GM19455 (cell line): ENCODE measurements around the gene VAPA.

ENCODE experiments used
- ATAC-seq: cut with Tn5 transposase; IDR thresholded peaks from one replicate; pipeline ENCODE4 v1.9.1; 2021; ENCODE audit not compliant: unreplicated experiment

VAPA gene

DNA sequence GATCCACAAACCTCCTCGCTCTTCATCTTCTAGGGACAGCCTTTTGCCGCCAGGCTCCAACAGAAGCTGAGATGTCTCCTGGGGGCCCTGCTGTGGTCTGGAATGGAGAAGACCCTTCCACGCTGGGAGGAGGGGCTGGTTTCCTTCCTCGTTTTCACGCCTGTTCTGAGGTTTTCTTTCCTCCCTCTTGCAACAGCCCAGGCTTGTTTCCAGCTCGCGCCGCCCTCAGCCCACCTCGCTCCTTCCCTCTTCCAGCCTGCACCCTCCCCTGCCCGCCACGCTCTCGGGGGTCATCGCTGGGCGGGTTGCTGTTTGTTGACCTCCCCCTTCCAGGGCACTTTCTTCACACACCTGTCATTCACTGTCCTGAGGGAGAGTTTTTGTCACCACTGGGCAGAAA is 55.4 kb downstream of the VAPA start:
- no peak for ATAC-seq

DNA sequence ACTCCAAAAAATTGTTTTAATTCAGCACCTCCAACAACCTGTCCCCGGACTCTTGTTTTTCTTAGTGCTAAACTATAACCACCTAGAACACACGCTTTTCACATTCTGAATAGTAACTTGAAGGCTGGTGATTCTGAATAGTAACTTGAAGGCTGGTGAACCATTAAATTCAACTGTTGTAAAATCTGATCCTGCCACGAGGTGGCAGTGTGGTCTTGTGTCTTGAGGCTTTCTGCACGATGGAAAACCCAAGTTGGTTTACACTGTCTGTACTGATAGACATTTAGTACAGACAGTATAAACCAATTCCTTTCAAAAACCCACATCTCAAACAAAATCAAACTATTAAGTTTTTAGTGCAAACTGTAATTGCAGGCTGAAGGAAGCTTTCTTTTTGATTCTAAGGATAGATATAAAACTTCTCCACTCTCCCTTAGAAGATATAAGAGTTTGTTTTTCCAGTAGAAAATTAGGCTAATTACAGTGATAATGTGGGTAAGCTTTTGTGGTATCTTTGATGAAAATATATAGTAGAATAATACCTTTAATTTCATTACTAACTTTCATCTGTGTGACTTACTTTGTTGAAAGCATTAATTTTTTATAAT is 57.6 kb downstream of the VAPA start:
- peak; percentile 61 for ATAC-seq

GRCh38 chr18:9973470-9973869 is 59.7 kb downstream of the VAPA start:
- ATAC-seq, result no peak

DNA sequence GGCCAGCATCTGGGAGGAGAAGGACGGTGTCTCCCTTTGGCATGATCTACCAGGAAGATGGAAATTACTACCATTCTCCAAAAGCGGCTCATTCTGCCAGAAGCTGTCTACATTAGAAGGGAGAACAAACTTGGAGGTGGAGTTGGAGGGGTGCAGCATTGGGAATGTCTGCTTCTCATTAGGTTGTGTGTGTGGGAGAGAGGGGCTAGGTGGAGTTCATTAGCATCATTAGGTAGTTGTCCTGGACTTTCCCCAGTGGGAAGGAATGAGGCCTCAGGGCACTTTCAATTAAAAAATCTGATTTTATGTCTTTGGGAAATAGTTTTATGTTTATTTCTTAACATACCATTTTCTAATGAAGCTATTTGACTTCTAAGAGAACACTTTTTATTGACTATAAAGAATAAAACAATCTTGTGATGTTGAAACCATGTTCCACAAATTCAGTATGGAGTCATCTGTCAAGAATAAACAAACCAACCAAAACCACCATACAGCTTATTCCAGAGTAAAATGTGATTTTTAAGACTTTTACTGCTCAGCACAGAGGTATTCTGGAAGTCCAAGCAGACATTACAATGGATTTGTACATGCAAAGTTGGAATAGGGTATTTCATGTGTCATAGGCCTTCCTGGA is 60.6 kb downstream of the VAPA start:
- ATAC-seq, result no peak

DNA sequence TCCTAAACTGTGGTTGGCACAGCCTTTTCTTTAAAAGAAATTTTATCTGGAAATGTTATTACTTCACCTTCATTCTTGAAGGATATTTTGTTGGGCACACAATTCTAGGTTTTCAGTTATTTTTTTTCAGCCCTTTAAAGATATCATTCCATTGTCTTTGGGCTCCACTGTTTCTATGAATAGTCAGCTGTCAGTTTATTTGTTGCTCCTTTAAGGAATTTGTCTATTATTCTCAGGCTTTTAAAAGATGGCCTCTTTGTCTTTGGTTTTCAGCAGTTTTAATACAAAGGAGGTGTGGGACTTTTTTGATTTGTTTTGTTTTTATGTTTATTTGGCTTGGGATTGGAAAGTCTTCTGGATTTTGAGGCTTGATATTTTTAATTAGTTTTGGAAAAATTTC is 61.8 kb downstream of the VAPA start:
- ATAC-seq, result no peak

DNA sequence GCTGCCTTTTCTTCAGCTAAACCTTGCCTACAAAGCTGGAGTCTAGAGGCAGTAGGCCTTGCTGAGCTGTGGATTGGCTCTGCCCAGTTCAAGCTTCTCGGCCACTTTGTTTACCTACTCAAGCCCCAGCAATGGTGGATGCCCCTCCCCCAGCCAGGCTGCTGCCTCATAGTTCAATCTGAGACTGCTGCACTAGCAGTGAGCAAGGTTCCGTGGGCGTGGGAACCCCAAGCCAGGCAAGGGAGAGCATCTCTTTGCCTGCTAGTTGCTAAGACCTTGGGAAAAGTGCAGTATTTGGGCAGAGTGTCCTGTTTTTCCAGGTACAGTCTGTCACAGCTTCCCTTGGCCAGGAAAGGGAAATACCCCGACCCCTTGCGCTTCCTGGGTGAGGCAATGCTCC is 68.9 kb downstream of the VAPA start:
- no peak for ATAC-seq

DNA sequence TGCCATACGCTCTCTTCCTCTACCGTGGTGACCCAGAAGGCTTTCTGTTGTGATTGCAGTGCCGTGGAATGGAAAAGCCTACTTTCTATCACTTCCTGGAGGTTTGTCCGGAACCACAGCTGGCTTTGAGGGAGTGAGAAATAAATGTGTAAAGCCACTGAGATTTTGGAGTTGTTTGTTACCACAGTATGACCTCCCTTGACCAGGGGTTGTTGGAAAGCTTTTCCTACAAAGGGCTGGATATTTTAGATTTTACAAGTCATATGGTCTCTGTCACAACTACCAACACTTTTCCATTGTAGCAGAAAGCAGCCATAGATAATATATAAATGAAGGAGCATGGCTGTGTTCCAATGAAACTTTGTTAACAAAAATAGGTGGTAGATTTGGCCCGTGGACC is 70.3 kb downstream of the VAPA start:
- ATAC-seq, result no peak

- no peak for ATAC-seq
Measured at GRCh38 chr18:9985641-9986040, 71.8 kb downstream of the VAPA start.

DNA sequence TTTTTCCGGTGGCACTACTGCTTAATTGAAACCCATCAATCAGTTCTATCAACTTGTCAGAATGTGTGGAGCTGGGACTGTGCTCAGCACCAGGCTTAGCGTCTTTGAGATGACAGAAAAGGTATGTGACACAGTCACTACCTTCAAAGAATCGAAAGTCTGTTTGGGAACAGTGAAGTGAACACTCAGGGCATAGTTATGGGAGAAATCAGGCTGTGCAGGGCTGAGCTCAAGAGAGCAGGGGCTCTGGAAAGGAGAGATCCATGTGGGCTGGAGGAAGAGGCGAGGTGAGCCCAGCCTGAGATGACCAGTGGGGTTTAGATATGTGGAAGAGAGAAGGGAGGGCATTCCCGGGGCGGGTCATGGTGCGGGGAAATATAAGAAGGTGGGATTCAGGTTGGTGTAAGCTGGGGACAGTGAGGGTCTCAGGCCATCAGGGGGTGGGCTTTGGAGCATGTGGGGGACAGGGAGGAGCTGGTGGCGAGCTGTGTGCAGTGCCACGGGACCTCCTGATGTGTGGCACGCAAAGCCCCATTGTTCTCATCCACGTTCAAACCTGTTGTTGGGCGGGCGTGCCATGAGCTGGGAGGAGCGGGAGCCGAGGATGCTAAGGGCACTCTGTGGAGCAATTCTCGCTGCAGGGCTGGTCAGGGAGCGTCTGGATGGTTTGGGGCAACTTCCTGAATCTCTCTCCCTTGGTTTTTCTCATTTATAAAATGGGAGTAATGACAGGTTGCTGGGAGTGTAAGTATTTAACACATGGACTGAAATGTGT is 72.5 kb downstream of the VAPA start:
- no peak for ATAC-seq

DNA sequence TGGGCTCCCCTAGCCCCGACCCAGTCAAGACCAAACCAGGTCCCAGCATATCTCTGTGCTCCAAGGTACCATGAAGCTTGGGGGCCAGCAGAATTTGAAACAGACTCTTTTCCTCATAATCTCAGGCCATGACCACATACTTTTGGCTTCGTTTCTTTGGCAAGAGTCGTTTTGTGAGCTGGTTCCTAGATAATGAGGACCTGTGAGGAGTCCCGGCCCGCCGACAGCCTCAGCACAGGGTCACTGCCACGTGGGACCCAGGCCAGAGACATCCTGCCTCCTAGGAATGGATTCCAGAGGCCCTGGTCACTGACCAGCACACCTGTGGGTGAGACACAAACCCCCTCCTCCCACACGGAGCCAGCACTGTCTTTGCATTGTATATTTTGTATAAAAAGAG is 73.5 kb downstream of the VAPA start:
- ATAC-seq, result no peak

GRCh38 chr18:9987931-9988330 is 74.1 kb downstream of the VAPA start:
- ATAC-seq, result no peak

DNA sequence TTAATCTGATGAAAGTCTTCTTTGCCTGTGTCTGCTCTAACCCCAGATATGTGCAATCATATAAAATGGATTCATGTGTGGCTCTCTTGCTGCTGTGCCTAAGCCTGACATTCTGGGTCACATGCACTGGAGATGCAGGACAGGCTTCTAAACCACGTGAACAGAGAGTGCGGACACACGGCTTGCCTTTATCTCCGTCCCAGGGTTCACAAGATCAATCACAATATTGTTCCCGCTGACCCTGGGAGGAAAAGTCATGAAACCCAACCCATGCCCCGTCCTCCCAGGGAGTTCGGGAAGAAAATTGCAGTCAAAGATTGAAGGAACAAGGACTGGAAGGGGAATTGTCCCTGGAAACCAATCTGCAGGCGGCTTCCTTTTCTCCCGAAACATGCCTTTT is 74.8 kb downstream of the VAPA start:
- ATAC-seq, result no peak

DNA sequence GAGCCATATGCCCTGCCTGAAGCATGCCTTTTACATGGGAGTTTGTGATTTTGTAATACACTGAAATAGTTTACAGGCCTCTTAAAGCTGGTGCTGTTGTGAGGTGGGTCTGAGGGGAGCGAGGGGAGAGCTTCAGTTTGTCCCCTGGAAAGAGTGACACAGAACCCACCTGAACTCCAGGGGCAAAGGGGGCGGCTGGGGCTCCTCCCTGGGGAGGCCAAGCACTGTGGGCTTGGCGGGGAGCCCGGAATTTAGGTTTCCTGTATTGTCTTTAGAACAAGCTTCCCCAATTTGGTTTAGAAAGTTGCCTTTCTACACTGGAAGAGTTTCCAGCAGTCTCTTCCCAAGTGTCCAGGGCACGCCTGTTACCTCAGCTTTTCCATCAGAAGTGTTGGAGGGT is 75.7 kb downstream of the VAPA start:
- no peak for ATAC-seq

DNA sequence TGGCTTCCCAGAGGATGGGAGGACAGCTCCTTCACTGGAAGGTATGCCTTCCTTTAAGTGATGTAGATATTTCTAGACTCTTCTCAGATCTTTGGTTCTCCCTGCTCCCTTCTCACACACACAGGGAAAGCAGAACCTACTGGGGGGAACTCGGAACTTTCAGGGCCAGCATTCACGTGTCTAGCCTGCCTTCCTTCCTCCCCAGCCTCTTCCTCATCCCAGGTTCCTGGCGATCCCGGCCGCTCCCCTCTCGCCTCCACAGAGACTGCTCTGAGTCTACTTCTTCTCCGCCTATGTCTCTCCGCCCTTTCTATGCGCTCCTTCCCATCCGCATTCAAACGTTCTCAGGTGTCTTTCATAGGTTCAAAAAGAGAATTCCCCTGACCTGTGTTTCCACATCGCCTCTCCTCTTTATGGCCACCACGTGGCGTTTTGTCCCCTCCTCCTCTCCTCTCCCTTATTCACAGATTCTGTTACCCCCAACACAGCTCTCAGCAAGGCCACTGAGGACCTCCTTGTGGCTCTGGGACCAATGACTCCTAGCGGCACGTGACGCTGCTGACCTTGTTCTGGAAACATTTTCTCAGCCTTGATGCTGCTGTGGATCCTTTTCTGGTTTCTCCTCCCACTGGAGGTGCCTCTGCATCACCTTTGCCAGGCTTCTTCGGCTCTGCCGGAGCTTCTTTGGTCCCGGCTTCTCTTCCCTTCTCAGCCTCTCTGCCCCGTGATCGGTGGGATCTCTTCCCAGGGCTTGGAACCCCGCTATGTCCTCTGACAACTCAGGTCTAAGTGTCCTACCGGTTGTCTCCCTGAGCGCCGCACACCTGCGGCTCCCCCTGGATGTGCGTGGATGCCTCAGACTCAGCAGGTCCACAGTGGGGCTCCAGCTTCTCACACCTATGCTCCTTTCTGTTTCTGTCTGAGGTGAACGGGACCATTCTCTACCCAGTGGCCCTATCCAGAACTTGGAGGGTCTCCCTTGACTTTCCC is 77.5 kb downstream of the VAPA start:
- ATAC-seq, result no peak

DNA sequence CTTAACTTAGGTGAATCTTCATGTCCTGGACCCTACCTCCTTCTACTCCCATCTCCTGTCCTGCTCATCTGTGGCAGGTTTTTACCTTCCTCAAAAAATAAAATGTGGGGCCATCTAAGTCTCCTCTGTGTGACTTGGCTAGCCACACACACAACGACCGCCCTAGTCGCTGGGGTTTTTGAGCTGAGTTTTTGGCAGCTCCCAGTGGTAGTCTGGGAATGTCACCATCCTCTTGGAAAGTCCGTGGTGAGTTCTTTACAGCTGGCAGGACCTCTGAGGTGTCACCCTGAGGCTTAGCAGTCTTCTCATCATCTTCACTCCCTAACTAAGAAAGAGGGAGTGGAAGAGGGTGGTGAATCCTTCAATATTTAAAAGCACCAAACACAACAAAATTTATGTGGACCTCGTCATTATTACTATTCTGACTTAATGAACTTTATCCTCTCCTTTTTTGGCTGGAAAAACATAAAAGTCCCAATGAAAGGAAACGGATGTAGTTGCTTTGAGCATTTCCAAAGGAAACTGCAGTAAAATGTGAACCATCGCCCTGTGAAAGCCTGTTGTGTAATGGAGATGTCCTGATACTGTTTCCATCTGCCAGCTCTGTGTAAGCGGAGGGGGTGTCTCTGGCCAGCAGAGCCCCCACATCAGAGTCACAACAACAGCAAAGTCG is 78.6 kb downstream of the VAPA start:
- ATAC-seq, result no peak

DNA sequence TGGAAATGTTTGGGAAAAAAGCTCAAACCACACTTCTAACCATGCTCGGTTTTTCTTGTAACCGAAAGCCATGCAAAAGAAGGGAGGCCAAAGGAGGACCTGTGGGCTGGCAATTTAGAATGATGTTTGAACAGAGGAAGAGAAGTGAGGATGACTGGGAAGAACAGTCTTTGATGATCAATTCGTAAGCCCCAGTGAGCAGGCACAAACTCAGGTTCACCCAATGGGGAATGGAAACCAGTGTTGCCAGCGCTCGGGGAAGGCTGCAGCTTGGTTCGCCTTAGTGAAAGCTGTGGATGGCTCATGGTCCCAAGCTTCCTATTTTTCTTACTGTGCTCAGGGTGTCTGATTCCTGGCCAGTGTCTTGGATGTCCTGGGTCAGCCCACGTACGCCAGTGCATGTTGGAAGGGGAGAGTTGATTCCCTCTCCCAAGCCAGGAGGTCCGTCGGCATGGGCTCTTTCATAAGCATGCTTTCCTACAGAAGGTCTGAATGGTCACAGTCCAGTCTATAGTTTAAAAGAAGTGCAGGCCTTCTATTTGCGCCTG is 79.2 kb downstream of the VAPA start:
- ATAC-seq, result no peak

DNA sequence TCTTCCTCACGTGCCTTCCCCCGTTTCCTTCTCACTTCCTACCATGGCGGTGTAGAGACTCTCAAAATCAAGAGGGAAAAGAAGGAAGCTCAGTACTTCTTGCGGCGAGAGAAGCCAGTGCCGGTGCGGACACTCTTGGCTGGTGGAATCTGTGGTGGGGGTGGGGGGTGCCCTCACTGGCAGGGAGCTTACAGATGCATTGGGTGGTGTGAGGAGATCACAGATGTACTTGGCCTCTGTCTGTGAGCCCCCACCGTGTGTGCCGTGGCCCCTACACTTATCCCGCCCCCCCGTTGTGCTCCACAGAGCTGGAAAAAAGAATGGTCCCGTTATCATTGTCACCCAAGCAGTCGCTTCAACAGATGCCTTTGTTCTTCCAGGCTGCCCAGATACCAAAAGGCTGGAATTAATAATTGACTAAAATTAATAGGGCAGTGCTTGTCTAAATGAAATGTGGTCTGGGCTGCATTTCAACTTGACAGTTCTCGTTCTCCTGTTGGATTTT is 79.8 kb downstream of the VAPA start:
- ATAC-seq, result no peak

GRCh38 chr18:9994026-9994570 is 80.3 kb downstream of the VAPA start:
- ATAC-seq, result no peak

DNA sequence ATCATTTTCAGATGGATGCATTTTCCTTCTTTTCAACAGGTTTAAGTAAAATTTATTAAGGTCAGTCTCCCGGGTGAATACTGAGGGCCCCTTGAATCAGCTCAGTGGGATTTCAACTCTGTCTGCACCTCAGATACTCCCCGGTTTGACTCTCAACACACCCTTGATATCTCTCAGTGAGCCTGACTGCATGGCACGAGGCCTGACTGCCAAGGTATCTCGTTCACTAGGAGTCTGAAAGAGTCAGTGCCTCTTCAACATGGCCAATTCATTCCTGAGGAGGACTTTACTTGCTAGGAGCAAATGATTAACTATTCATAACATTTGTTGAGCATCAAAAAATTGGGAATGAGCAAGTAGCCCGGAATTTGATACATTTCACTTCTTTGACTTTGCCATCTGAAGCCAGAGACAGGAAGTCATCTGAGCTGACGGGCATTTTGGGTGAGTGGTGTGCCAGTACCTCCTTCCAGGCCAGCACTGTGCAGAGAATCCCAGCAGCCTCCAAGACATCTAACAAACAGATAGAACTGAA is 81.0 kb downstream of the VAPA start:
- ATAC-seq, result no peak

DNA sequence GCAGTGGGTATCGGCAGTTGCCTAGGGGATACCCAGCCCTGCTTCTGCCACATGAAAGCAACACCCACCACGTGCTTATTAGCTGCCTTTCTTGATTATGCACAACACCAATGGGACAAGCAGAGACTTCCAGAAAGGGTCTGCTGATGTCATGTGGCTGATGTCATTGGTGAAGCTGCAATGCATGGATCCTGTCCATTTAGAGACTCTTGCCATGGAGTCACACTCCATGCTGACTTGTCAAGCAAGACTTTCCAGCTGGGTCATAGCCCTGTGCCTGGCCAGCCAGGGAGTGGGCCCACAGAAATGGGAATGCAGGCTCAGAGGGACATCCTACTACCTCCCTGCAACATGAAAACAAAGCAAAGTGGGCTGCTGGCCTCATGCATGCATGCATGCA is 81.8 kb downstream of the VAPA start:
- no peak for ATAC-seq
